ENCODE measurements around the gene INPP4A. TPM values are rescaled to one million over a fixed set of nuclear protein-coding genes. Genes with fewer than 3 reads are reported as not detected.

Gene INPP4A
- total RNA-seq, 2 experiments from 2014 or later: 40.5 to 41.7 TPM

GRCh38 chr2:98516571-98516970 is 71.9 kb downstream of the INPP4A start:
- POLR2A ChIA-PET: no interaction called here
- CTCF ChIA-PET: interaction anchor here (0.6 to 2.9 kb wide), 2 partner anchors 73 to 104 kb away, joined by 3 to 11 read pairs; no protein-coding TSS in a partner anchor

- CTCF ChIA-PET: interaction anchor here (2.9 kb wide), 1 partner anchor 105 kb away, joined by 11 read pairs; no protein-coding TSS in a partner anchor
- POLR2A ChIA-PET: no interaction called here
Measured at GRCh38 chr2:98517636-98518035, 73.0 kb downstream of the INPP4A start.

- CTCF ChIA-PET: interaction anchor here (1.0 to 2.9 kb wide), 3 partner anchors 30 to 105 kb away, joined by 4 to 11 read pairs (median 6); no protein-coding TSS in a partner anchor
- POLR2A ChIA-PET: no interaction called here
Measured at GRCh38 chr2:98518101-98518500, 73.4 kb downstream of the INPP4A start.

GRCh38 chr2:98519156-98519555 is 74.5 kb downstream of the INPP4A start:
- POLR2A ChIA-PET: no interaction called here

GRCh38 chr2:98519851-98520250 is 75.2 kb downstream of the INPP4A start:
- ChIA-PET CTCF (no interaction called here), POLR2A (no interaction called here)

More at GRCh38 chr2:98519156-98519555, 74.5 kb downstream of the INPP4A start:
- CTCF ChIA-PET: interaction anchor here (1.0 to 2.9 kb wide), 3 partner anchors 31 to 106 kb away, joined by 4 to 11 read pairs (median 6); no protein-coding TSS in a partner anchor

- CTCF ChIA-PET: interaction anchor here (0.5 kb wide), 1 partner anchor 139 kb away, joined by 3 read pairs; no protein-coding TSS in a partner anchor
- POLR2A ChIA-PET: no interaction called here
Measured at GRCh38 chr2:98520806-98521205, 76.1 kb downstream of the INPP4A start.

GRCh38 chr2:98521266-98521665 is 76.6 kb downstream of the INPP4A start:
- CTCF ChIA-PET: no interaction called here
- POLR2A ChIA-PET: no interaction called here

GRCh38 chr2:98522854-98523253 is 78.2 kb downstream of the INPP4A start:
- CTCF ChIA-PET: interaction anchor here (1.3 kb wide), 1 partner anchor 111 kb away, joined by 4 read pairs; no protein-coding TSS in a partner anchor
- POLR2A ChIA-PET: no interaction called here

GRCh38 chr2:98524168-98524567 is 79.5 kb downstream of the INPP4A start:
- ChIA-PET POLR2A (no interaction called here), CTCF (interaction anchor here (1.0 to 1.3 kb wide), 2 partner anchors 18 to 112 kb away, joined by 3 to 4 read pairs; no protein-coding TSS in a partner anchor)

- ChIA-PET CTCF (interaction anchor here (0.7 kb wide), 2 partner anchors 14 to 484 kb away, joined by 3 read pairs; no protein-coding TSS in a partner anchor), POLR2A (no interaction called here)
Measured at GRCh38 chr2:98528349-98528748, 83.7 kb downstream of the INPP4A start.

GRCh38 chr2:98530114-98530513 is 85.5 kb downstream of the INPP4A start:
- POLR2A ChIA-PET: no interaction called here
- CTCF ChIA-PET: no interaction called here

GRCh38 chr2:98532756-98533155 is 88.1 kb downstream of the INPP4A start:
- ChIA-PET CTCF (interaction anchor here (1.5 kb wide), 1 partner anchor 121 kb away, joined by 4 read pairs; no protein-coding TSS in a partner anchor), POLR2A (no interaction called here)

- POLR2A ChIA-PET: no interaction called here
- CTCF ChIA-PET: interaction anchor here (1.5 kb wide), 1 partner anchor 121 kb away, joined by 4 read pairs; no protein-coding TSS in a partner anchor
Measured at GRCh38 chr2:98533547-98533946, 88.9 kb downstream of the INPP4A start.

GRCh38 chr2:98534761-98535160 is 90.1 kb downstream of the INPP4A start:
- POLR2A ChIA-PET: no interaction called here
- CTCF ChIA-PET: no interaction called here

GRCh38 chr2:98535971-98536677 is 91.5 kb downstream of the INPP4A start:
- POLR2A ChIA-PET: no interaction called here
- CTCF ChIA-PET: no interaction called here

GRCh38 chr2:98537390-98538126 is 92.9 kb downstream of the INPP4A start:
- ChIA-PET CTCF (no interaction called here), POLR2A (no interaction called here)

- ChIA-PET CTCF (no interaction called here), POLR2A (no interaction called here)
Measured at GRCh38 chr2:98538280-98539041, 93.8 kb downstream of the INPP4A start.

GRCh38 chr2:98539056-98539735 is 94.5 kb downstream of the INPP4A start:
- ChIA-PET POLR2A (no interaction called here), CTCF (no interaction called here)

GRCh38 chr2:98540536-98540935 is 95.9 kb downstream of the INPP4A start:
- CTCF ChIA-PET: no interaction called here
- POLR2A ChIA-PET: interaction anchor here (0.7 kb wide), 1 partner anchor 52 kb away, joined by 3 read pairs; no protein-coding TSS in a partner anchor

Measured in activated CD8-positive, alpha-beta memory T cell treated with anti-CD3 and anti-CD28 coated beads for 36 hours (primary cell).